Panc1 (cell line): ENCODE measurements around the gene CLEC16A. TPM values are rescaled to one million over a fixed set of nuclear protein-coding genes. Genes with fewer than 3 reads are reported as not detected.

Experiments
- ATAC-seq: fragments of 200-7000 bp; cut with Tn5 transposase; 2 replicates; pipeline ENCODE4 v1.9.1; 2020; ENCODE audit warnings: mild to moderate bottlenecking, moderate library complexity
- BruUV-seq: library from RNA; stranded (reverse); fragments of 400-500 nt; replicated peaks from 2 replicates; lab custom pipeline; 2021; lab: Mats Ljungman, UMichigan
- CTCF ChIA-PET: fragments of 300-600 bp; sonication (Branson Sonifier 250); formaldehyde crosslinking; loops from one replicate; lab custom pipeline; 2022; ENCODE audit warnings: antibody characterized with exemption; lab: Charles Lee
- POLR2A ChIA-PET: fragments of 300-600 bp; sonication (Branson Sonifier 250); formaldehyde crosslinking; loops from one replicate; lab custom pipeline; 2022; ENCODE audit warnings: antibody characterized with exemption; lab: Charles Lee
- DNase-seq: peaks from one replicate; pipeline ENCODE4 v3.0.0-alpha.2; 2010; ENCODE audit warnings: low read depth, low spot score
- H3K27ac ChIP-seq: 2 replicates; pipeline ENCODE4 v1.5.1; 2011; ENCODE audit warnings: mild to moderate bottlenecking, low read length, inconsistent platforms
- H3K27me3 ChIP-seq: fragments of 200-500 bp; sonication (Bioruptor generic); 2 replicates; pipeline ENCODE4 v1.6.0; 2014; ENCODE audit warnings: low read length, inconsistent platforms; ENCODE audit not compliant: control insufficient read depth, insufficient read depth
- H3K36me3 ChIP-seq: fragments of 200-500 bp; sonication (Bioruptor generic); 2 replicates; pipeline ENCODE4 v1.5.1; 2014; ENCODE audit warnings: inconsistent platforms, mild to moderate bottlenecking, low read length, moderate library complexity; ENCODE audit not compliant: control insufficient read depth, insufficient read depth
- H3K4me1 ChIP-seq: 2 replicates; pipeline ENCODE4 v1.5.1; 2011; ENCODE audit warnings: inconsistent platforms, mild to moderate bottlenecking, low read length, moderate library complexity; ENCODE audit not compliant: control insufficient read depth, insufficient read depth
- H3K4me3 ChIP-seq, 2 experiments: 2 replicates each; pipeline ENCODE4 v1.5.1; 2011 to 2012; ENCODE audit warnings: low read depth in 2 of 2, low read length in 2 of 2, mild to moderate bottlenecking in 2 of 2, inconsistent platforms in 1 of 2, moderate library complexity in 1 of 2
- H3K9me3 ChIP-seq: fragments of 200-500 bp; sonication (Bioruptor generic); 2 replicates; pipeline ENCODE4 v1.5.1; 2014; ENCODE audit warnings: low read depth, mild to moderate bottlenecking, inconsistent platforms, low read length, moderate library complexity; ENCODE audit not compliant: control insufficient read depth, insufficient read depth
- CTCF ChIP-seq: fragments of 450-650 bp; IDR thresholded peaks from 2 replicates; pipeline ENCODE4 v1.5.1; 2017; ENCODE audit warnings: mild to moderate bottlenecking
- POLR2AphosphoS5 ChIP-seq: IDR thresholded peaks from 2 replicates; pipeline ENCODE4 v1.6.1; 2012; ENCODE audit warnings: mild to moderate bottlenecking, low read depth, low read length, moderate library complexity
- REST ChIP-seq, 2 experiments: IDR thresholded peaks; 2 replicates each; pipeline ENCODE4 v1.6.1; 2011 to 2012; ENCODE audit warnings: low read depth in 2 of 2, control low read depth in 1 of 2, low read length in 1 of 2, mild to moderate bottlenecking in 1 of 2, moderate library complexity in 1 of 2; ENCODE audit not compliant: insufficient read depth in 1 of 2
- SIN3A ChIP-seq: IDR thresholded peaks from 2 replicates; pipeline ENCODE4 v1.6.1; 2012; ENCODE audit warnings: low read depth, mild to moderate bottlenecking, low read length, moderate library complexity, borderline replicate concordance; ENCODE audit not compliant: insufficient read depth
- TCF7L2 ChIP-seq: IDR thresholded peaks from 2 replicates; pipeline ENCODE4 v1.6.1; 2011; ENCODE audit warnings: mild to moderate bottlenecking, low read depth, low read length, inconsistent platforms
- in situ Hi-C: cut with HindIII; loops from 2 replicates; pipeline ENCODE4 v1.10.0; 2016; ENCODE audit warnings: low sequenced_read_pairs, low pct_unique_long_range_greater_than_20kb
- intact Hi-C: fragments of 100-400 bp; cut with micrococcal nuclease; formaldehyde crosslinking; loops from one replicate; pipeline ENCODE4 v1.10.0; 2022; ENCODE audit not compliant: unreplicated experiment
- total RNA-seq: library from RNA; stranded (reverse); gene quantifications from one replicate; pipeline ENCODE4 v1.2.1, GENCODE V29; 2021; ENCODE audit not compliant: unreplicated experiment

The CLEC16A gene
- total RNA-seq, 1 experiment from 2014 or later, result 21.0 TPM

- intact Hi-C loops (no loop called here), in situ Hi-C loops (no loop called here)
- H3K4me3 ChIP-seq, result no peak overlapping the region
- no peaks in the 10 kb centered on the region for H3K4me1 ChIP-seq
- DNase-seq (no peak), ATAC-seq (no peak)
- H3K27me3 ChIP-seq, result no peaks in the 10 kb centered on the region
- CTCF ChIA-PET, result no interaction called here
- H3K27ac ChIP-seq, result no peak overlapping the region
- H3K9me3 ChIP-seq, result no peaks in the 10 kb centered on the region
- no TSS peak for BruUV-seq
- no peaks in the 10 kb centered on the region for H3K36me3 ChIP-seq
- TF ChIP-seq SIN3A (no peak), TCF7L2 (no peak), POLR2AphosphoS5 (no peak), REST (IDR thresholded peaks at IDR 0.05; ENCODE audit: insufficient read depth in 1 of 2, low read depth in 2 of 2, low read length in 1 of 2) (no peak)
- POLR2A ChIA-PET, result no interaction called here
Measured at GRCh38 chr16:11147033-11147753, 202.8 kb downstream of the CLEC16A start.

- intact Hi-C loops (no loop called here), in situ Hi-C loops (no loop called here)
- ChIA-PET POLR2A (no interaction called here), CTCF (no interaction called here)
- Histone ChIP-seq H3K27me3 (no peaks in the 10 kb centered on the region), H3K4me3 (no peak overlapping the region), H3K9me3 (no peaks in the 10 kb centered on the region), H3K27ac (no peak overlapping the region), H3K36me3 (no peaks in the 10 kb centered on the region), H3K4me1 (no peaks in the 10 kb centered on the region)
- TF ChIP-seq TCF7L2 (no peak), CTCF (no peak), SIN3A (no peak), POLR2AphosphoS5 (no peak), REST (IDR thresholded peaks at IDR 0.05; ENCODE audit: insufficient read depth in 1 of 2, low read depth in 2 of 2, low read length in 1 of 2) (no peak)
- no peak for DNase-seq
- ATAC-seq, result no peak
- no TSS peak for BruUV-seq
Measured at GRCh38 chr16:11147754-11148444, 203.5 kb downstream of the CLEC16A start.
